Stimulated activated memory B cell treated with anti-CD40 and anti-IgM and Interleukin-4, amounts not matched to agents 10 μg/mL and 1 μg/mL and 100 μg/mL, for 72 hours (primary cell): Measurements from ENCODE around the gene IPO13.

Source experiments
- ATAC-seq: fragments of 150-1000 bp; cut with Tn5 transposase; 2 replicates; pipeline ENCODE4 v1.10.0; 2021
- H3K27ac Mint-ChIP-seq: one replicate; pipeline ENCODE4 v1.8.0; 2022; ENCODE audit warnings: mild to moderate bottlenecking, mixed read lengths
- H3K27me3 Mint-ChIP-seq: one replicate; pipeline ENCODE4 v1.8.0; 2022; ENCODE audit warnings: mixed read lengths
- H3K36me3 Mint-ChIP-seq: one replicate; pipeline ENCODE4 v1.8.0; 2022; ENCODE audit warnings: mixed read lengths
- H3K4me1 Mint-ChIP-seq: one replicate; pipeline ENCODE4 v1.8.0; 2022; ENCODE audit warnings: mixed read lengths
- H3K4me3 Mint-ChIP-seq: one replicate; pipeline ENCODE4 v1.8.0; 2022; ENCODE audit warnings: mild to moderate bottlenecking, moderate library complexity, mixed read lengths
- H3K9me3 Mint-ChIP-seq: one replicate; pipeline ENCODE4 v1.8.0; 2022; ENCODE audit warnings: mixed read lengths

IPO13 gene

GRCh38 chr1:43946236-43947060 is at the start of gene IPO13:
TSS of gene IPO13 (plus strand) at chr1:43946950. CDS start at chr1:43947601, 651 bp downstream.
- peaks cover 29% of the 10 kb centered on the region for H3K36me3 Mint-ChIP-seq
- H3K4me3 Mint-ChIP-seq = peak within 1 kb of the TSS; percentile 93
- peaks cover 71% of the 10 kb centered on the region for H3K4me1 Mint-ChIP-seq
- peak; percentile 98 for ATAC-seq
- no peaks in the 10 kb centered on the region for H3K27me3 Mint-ChIP-seq
- H3K27ac Mint-ChIP-seq = peak within 1 kb of the TSS; percentile 91
- no peaks in the 10 kb centered on the region for H3K9me3 Mint-ChIP-seq

DNA sequence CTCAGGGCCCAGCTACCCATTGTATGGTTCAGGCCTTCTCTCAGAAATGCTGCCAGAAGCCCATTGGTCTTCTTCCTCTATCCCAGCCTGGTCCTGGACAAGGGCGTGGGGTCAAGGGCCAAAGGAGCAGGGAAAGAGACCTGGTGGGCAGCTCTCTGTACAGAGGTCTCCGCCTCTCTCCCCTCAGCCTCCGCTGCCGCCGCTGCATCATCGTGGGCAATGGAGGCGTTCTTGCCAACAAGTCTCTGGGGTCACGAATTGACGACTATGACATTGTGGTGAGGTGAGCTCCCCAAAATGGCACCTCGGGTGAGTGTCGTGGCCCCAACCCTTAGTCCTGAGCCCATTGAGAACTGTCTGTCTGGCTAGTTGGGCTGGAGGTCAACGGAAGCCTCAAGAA is 47.8 kb upstream of the IPO13 start:
- H3K36me3 Mint-ChIP-seq = peaks cover 47% of the 10 kb centered on the region
- H3K27ac Mint-ChIP-seq = no peak overlapping the region
- no peak for ATAC-seq

GRCh38 chr1:43900386-43900785 is 46.4 kb upstream of the IPO13 start:
- Mint-ChIP-seq H3K4me3 (no peak overlapping the region), H3K9me3 (no peaks in the 10 kb centered on the region), H3K4me1 (no peaks in the 10 kb centered on the region), H3K36me3 (peaks cover 41% of the 10 kb centered on the region), H3K27ac (no peak overlapping the region), H3K27me3 (no peaks in the 10 kb centered on the region)
- no peak for ATAC-seq

More for the DNA sequence above, 47.8 kb upstream of the IPO13 start:
- Mint-ChIP-seq H3K4me1 (no peaks in the 10 kb centered on the region), H3K27me3 (no peaks in the 10 kb centered on the region), H3K9me3 (no peaks in the 10 kb centered on the region), H3K4me3 (no peak overlapping the region)

DNA sequence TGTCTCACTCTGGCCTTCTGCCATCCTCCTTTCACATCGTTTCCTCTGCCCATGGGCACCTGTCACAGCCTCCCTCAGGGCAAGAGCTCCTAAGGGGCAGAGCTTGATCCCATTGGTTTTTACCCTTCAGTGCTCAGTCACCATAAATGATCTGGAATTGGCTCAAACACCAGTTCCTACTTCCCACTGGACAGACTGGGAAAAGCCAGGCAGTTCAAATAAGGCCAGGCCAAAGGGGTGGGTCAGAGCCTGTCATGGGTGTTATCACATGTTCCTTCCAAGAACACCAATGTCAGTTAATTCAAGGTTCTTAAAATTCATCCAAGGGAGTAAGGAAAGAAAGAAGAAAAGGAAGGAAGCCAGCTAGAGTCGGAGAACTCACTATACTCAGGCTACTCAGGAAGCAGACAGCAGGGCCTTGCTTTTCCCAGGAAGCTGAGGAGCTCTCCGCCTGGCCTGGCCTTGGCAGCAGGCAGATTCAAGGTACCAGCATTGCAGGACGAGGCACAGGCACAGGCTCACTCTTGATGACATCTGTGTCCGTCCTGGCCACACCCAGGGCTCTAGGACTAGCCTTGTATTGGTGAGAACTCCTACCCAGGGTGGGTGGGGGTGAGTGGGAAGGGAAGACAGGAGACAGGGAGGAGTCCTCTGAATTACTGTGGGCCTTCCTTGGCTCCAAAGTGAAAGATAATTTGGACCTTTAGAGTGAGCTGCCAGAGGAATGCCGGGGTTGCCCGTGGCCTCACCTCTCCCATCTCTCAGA is 45.4 kb upstream of the IPO13 start:
- H3K9me3 Mint-ChIP-seq = peaks cover under 1% of the 10 kb centered on the region
- peaks cover 39% of the 10 kb centered on the region for H3K36me3 Mint-ChIP-seq
- no peaks in the 10 kb centered on the region for H3K27me3 Mint-ChIP-seq
- no peak for ATAC-seq
- no peak overlapping the region for H3K27ac Mint-ChIP-seq
- H3K4me3 Mint-ChIP-seq = no peak overlapping the region
- H3K4me1 Mint-ChIP-seq = no peaks in the 10 kb centered on the region

- H3K27me3 Mint-ChIP-seq = no peaks in the 10 kb centered on the region
- H3K27ac Mint-ChIP-seq = no peak overlapping the region
- H3K4me3 Mint-ChIP-seq = no peak overlapping the region
- peaks cover 3% of the 10 kb centered on the region for H3K9me3 Mint-ChIP-seq
- no peaks in the 10 kb centered on the region for H3K4me1 Mint-ChIP-seq
- H3K36me3 Mint-ChIP-seq = peaks cover 42% of the 10 kb centered on the region
- no peak for ATAC-seq
These were observed 44.5 kb upstream of the IPO13 start for GRCh38 chr1:43902058-43902831.

DNA sequence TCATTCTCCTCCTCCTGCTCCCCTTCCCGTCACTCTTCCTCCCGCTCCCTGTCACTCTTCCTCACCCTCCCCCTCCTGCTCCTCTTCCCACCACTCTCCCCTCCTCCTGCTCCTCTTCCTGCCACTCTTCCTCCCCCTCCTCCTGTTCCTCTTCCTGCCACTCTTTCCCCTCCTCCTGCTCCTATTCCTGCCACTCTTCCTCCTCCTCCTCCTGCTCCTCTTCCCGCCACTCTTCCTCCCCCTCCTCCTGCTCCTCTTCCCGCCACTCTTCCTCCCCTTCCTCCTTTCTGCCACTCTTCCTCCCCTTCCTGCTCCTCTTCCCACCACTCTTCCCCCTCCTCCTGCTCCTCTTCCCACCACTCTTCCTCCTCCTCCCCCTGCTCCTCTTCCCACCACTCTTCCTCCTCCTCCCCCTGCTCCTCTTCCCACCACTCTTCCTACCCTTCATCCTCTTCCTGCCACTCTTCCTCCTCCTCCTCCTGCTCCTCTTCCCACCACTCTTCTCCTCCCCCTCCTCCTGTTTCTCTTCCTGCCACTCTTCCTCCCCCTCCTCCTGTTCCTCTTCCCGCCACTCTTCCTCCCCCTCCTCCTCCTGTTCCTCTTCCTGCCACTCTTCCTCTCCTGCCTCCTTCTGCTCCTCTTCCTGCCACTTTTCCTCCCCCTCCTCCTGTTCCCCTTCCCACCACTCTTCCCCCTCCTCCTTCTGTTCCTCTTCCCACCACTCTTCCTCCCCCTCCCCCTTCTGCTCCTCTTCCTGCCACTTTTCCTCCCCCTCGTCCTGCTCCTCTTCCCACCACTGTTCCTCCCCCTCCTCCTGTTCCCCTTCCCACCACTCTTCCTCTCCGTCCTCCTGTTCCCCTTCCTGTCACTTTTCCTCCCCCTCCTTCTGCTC is 41.8 kb upstream of the IPO13 start:
- no peak overlapping the region for H3K4me3 Mint-ChIP-seq
- H3K4me1 Mint-ChIP-seq = no peaks in the 10 kb centered on the region
- H3K36me3 Mint-ChIP-seq = peaks cover 43% of the 10 kb centered on the region
- no peak for ATAC-seq
- peaks cover 3% of the 10 kb centered on the region for H3K9me3 Mint-ChIP-seq
- no peak overlapping the region for H3K27ac Mint-ChIP-seq
- no peaks in the 10 kb centered on the region for H3K27me3 Mint-ChIP-seq

GRCh38 chr1:43908226-43908625 is 38.5 kb upstream of the IPO13 start:
- H3K27ac Mint-ChIP-seq = no peak overlapping the region
- no peaks in the 10 kb centered on the region for H3K27me3 Mint-ChIP-seq
- H3K36me3 Mint-ChIP-seq = peaks cover 39% of the 10 kb centered on the region
- peaks cover 3% of the 10 kb centered on the region for H3K9me3 Mint-ChIP-seq
- H3K4me3 Mint-ChIP-seq = no peak overlapping the region
- ATAC-seq = no peak
- no peaks in the 10 kb centered on the region for H3K4me1 Mint-ChIP-seq

GRCh38 chr1:43908858-43909257 is 37.9 kb upstream of the IPO13 start:
- peaks cover 3% of the 10 kb centered on the region for H3K9me3 Mint-ChIP-seq
- no peaks in the 10 kb centered on the region for H3K27me3 Mint-ChIP-seq
- H3K4me1 Mint-ChIP-seq = no peaks in the 10 kb centered on the region
- no peak overlapping the region for H3K27ac Mint-ChIP-seq
- no peak overlapping the region for H3K4me3 Mint-ChIP-seq
- H3K36me3 Mint-ChIP-seq = peaks cover 39% of the 10 kb centered on the region
- no peak for ATAC-seq

DNA sequence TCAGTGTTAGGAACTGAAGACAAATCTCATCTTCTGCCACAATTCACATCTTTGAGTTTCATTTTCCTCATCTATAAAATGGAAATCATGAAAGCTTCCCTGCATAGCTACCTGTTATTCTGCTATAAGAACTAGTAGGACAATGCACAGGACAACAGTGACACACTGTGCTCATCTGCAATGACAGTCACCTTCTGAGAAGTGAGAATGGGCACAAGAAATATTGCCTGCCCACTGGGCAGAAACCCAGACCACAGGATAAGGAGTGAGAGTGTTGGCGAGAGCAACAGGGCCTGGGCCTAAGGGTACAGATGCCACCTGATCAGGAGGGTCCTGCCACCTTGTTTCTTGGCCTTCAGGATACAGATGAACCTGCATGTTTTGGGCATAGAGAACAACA is 36.4 kb upstream of the IPO13 start:
- H3K9me3 Mint-ChIP-seq = peaks cover 3% of the 10 kb centered on the region
- no peaks in the 10 kb centered on the region for H3K4me1 Mint-ChIP-seq
- no peak for ATAC-seq
- no peak overlapping the region for H3K4me3 Mint-ChIP-seq
- no peaks in the 10 kb centered on the region for H3K27me3 Mint-ChIP-seq
- H3K36me3 Mint-ChIP-seq = peaks cover 33% of the 10 kb centered on the region
- no peak overlapping the region for H3K27ac Mint-ChIP-seq

DNA sequence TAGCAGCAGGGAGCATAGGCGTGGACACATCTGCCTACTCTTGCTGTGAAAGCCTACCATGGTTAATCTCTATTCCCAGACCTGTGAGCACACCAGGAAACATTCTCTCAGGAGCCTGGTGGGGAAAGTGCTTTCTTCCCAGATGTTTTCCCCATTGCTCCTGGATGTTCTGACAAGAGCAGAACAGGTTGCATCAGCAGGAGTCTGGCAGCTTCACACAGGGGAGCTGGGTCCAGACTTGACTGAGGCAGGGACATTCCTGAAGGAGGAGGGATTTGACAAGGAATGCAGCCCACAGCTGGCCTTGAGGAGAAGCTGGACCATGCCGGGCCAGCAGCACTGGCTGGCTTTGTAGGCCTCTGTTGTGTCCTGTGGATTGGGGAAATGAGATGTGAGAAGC is 34.1 kb upstream of the IPO13 start:
- Mint-ChIP-seq H3K9me3 (no peaks in the 10 kb centered on the region), H3K4me1 (no peaks in the 10 kb centered on the region), H3K36me3 (peaks cover 20% of the 10 kb centered on the region), H3K4me3 (no peak overlapping the region), H3K27ac (no peak overlapping the region), H3K27me3 (no peaks in the 10 kb centered on the region)
- ATAC-seq = no peak

DNA sequence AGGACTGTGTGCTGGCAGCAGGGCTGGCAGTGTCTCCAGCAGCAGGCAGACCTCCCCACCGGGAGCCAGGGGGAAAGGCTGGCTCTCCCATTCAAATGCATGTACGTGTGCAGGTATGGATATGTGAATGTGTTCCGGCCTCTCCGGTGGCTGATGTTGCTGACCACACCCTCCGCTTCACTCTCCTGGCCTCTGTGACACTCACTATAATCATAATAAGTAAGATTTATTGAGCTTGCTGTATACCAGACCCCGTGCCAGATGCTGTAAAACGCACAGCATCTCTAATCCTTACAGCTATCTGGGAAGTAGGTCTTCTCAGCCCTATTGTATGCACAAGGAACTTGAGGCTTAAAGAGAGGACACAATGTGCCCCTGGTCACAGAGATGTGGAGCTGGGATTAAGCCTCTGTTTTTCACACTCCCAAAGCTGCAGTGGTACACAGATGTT is 33.7 kb upstream of the IPO13 start:
- H3K4me1 Mint-ChIP-seq = no peaks in the 10 kb centered on the region
- H3K27ac Mint-ChIP-seq = no peak overlapping the region
- no peak for ATAC-seq
- no peaks in the 10 kb centered on the region for H3K9me3 Mint-ChIP-seq
- H3K27me3 Mint-ChIP-seq = no peaks in the 10 kb centered on the region
- H3K4me3 Mint-ChIP-seq = no peak overlapping the region
- peaks cover 16% of the 10 kb centered on the region for H3K36me3 Mint-ChIP-seq

DNA sequence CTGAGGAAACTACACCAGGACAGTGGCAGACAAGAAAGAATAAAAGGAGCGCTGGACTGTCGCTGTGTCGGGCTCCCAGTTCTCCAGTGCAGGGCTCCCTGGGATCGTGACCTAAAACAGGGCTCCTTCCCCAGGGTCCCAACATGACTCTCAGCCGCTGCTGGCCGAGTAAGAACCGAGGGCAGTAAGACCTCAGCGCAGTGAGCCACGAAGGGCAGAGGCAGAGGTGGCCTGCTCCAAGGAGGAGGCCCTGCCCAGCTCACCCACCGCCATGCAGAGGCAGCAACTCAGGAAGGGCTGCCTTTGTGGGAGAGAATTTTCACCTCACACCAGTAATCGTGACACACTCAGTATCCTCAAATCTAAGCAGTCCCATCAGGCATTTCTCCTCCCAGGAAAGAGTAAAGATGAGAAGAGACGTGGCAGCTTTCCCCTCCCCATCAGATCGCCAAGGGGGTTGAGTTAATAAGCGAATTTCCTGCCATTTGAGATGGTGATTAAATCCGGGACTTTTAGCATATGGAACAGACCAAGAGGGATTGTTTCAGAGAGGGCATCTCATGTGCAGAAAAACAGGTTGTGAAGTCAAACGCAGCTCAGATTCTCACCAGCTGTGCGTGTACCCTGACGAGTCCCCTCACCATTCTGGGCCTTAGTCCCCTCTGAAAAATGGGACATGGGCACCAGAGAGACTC is 32.9 kb upstream of the IPO13 start:
- H3K27me3 Mint-ChIP-seq = no peaks in the 10 kb centered on the region
- no peak overlapping the region for H3K27ac Mint-ChIP-seq
- no peak overlapping the region for H3K4me3 Mint-ChIP-seq
- H3K36me3 Mint-ChIP-seq = peaks cover 8% of the 10 kb centered on the region
- no peak for ATAC-seq
- no peaks in the 10 kb centered on the region for H3K9me3 Mint-ChIP-seq
- H3K4me1 Mint-ChIP-seq = no peaks in the 10 kb centered on the region

- Mint-ChIP-seq H3K4me3 (no peak overlapping the region), H3K9me3 (no peaks in the 10 kb centered on the region), H3K27ac (no peak overlapping the region), H3K27me3 (no peaks in the 10 kb centered on the region), H3K36me3 (peaks cover 5% of the 10 kb centered on the region), H3K4me1 (no peaks in the 10 kb centered on the region)
- peak; percentile 24 for ATAC-seq
These were observed 31.9 kb upstream of the IPO13 start for GRCh38 chr1:43914576-43915525.
